Measurements from ENCODE around the gene PLCB4. TPM values are rescaled to one million over a fixed set of nuclear protein-coding genes. Genes with fewer than 3 reads are reported as not detected.

Gene PLCB4
- total and polyA plus RNA-seq, 7 donors, result 0.90 to 6.7 (median 2.1) TPM

DNA sequence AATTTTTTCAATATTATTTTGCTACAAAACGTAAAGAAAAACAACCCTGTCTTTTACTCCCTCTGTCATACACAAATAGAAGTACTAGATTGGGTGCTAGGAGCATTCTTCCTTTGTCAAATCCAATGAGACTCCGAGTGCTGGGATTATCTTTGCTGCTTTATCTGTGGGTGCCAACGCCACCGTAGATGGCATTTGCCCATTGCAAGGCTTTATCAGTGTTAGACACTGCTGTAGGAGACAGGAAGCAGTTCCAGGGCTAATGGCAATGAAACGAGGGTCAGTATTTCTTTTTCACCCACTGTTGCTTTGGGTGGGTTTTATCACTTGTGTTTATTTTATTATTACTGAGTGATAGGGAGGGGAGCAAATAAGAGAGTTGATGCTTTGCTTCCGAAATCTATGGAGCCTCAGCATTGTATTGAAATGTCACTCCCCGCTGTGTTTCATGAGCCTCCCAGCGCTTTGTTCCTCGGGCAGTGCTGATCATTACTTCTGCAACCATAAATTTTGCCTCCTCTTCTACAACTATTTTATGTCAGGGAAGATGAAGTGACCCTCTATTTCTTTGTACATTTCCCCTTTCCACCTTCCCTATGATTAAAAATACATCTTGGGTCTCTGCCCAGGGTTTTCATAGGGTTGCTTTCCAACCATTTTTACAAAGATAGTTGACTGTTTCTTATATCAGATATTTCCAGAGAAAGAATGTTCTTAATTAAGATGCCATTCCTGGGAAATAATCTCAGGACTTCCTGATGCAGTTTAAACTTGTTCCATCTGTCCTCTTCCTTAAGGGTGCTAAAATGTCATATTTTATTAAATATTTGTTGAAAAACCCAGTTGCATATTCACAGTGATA, 358.8 kb downstream of the PLCB4 start:
- WGBS, 3 donors, result 81 to 86% (median 86%) methylated on average over 9 of the region's 9 CpGs
- TF ChIP-seq, protein P1, sequence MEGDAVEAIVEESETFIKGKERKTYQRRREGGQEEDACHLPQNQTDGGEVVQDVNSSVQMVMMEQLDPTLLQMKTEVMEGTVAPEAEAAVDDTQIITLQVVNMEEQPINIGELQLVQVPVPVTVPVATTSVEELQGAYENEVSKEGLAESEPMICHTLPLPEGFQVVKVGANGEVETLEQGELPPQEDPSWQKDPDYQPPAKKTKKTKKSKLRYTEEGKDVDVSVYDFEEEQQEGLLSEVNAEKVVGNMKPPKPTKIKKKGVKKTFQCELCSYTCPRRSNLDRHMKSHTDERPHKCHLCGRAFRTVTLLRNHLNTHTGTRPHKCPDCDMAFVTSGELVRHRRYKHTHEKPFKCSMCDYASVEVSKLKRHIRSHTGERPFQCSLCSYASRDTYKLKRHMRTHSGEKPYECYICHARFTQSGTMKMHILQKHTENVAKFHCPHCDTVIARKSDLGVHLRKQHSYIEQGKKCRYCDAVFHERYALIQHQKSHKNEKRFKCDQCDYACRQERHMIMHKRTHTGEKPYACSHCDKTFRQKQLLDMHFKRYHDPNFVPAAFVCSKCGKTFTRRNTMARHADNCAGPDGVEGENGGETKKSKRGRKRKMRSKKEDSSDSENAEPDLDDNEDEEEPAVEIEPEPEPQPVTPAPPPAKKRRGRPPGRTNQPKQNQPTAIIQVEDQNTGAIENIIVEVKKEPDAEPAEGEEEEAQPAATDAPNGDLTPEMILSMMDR (IDR thresholded peaks at IDR 0.05), result no peak
- ATAC-seq (no peak), DNase-seq (no peak)
- H3K27me3 ChIP-seq (ENCODE audit: insufficient read depth in 3 of 3, low read length in 2 of 3), result no peaks in the 10 kb centered on the region
- peaks cover 0 to 18% of the 10 kb centered on the region in 2 donors for H3K36me3 ChIP-seq (ENCODE audit: insufficient read depth in 1 of 2, low read depth in 1 of 2)
- no peaks in the 10 kb centered on the region for H3K4me1 ChIP-seq
- H3K9me3 ChIP-seq, result no peaks in the 10 kb centered on the region
- H3K4me3 ChIP-seq, result no peak overlapping the region
- no peak overlapping the region for H3K27ac ChIP-seq
- intact Hi-C loops (cut with DNase I), result no loop called here

DNA sequence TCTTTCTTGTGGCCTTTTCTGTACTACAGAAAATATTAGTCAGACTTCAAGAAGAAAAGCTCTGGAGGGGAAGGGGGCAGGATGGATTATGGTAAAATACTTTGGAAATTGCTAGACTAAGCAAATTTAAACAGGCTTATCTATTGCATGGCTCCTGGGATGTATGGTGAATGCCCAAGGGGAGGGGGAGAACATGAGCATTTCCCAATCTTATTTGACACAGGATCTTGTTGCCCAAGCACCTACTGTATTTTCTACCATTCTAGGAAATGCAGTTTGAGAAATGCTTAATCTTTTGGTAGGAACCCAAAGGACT, 359.4 kb downstream of the PLCB4 start:
- Histone ChIP-seq H3K4me1 (no peaks in the 10 kb centered on the region), H3K4me3 (no peak overlapping the region), H3K27ac (no peak overlapping the region), H3K27me3 (ENCODE audit: insufficient read depth in 3 of 3, low read length in 2 of 3) (no peaks in the 10 kb centered on the region), H3K9me3 (no peaks in the 10 kb centered on the region), H3K36me3 (ENCODE audit: insufficient read depth in 1 of 2, low read depth in 1 of 2) (peaks cover 0 to 18% of the 10 kb centered on the region in 2 donors)
- TF ChIP-seq, protein P1 (IDR thresholded peaks at IDR 0.05), result no peak
- no peak for ATAC-seq
- intact Hi-C loops (cut with DNase I), result no loop called here
- no peak for DNase-seq

DNA sequence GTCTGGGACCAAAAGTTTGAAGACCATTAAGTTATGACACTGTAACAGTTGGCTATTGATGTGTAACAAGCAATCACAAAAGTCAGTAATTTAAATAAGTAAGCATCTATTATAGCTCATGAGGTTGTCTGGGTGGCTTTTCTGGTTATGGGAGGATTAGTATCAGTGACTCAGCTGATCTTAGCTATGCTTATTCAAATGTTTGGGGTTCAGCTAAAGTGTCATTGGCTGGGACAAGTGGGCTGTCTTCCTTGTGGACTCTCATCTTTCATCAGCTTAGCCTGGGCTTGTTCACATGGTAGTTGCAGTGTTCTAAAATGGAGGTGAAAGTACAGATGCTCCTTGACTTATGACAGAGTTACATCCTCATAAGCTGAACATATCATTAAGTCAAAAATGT, 370.9 kb downstream of the PLCB4 start:
- no peaks in the 10 kb centered on the region for H3K4me1 ChIP-seq
- intact Hi-C loops (cut with DNase I), result no loop called here
- H3K36me3 ChIP-seq (ENCODE audit: insufficient read depth in 1 of 2, low read depth in 1 of 2), result peaks cover 0 to 33% of the 10 kb centered on the region in 2 donors
- DNase-seq (no peak), ATAC-seq (no peak)
- no peaks in the 10 kb centered on the region for H3K9me3 ChIP-seq
- TF ChIP-seq, protein P1 (IDR thresholded peaks at IDR 0.05), result no peak
- no peaks in the 10 kb centered on the region for H3K27me3 ChIP-seq (ENCODE audit: insufficient read depth in 3 of 3, low read length in 2 of 3)
- H3K27ac ChIP-seq, result no peak overlapping the region
- no peak overlapping the region for H3K4me3 ChIP-seq

DNA sequence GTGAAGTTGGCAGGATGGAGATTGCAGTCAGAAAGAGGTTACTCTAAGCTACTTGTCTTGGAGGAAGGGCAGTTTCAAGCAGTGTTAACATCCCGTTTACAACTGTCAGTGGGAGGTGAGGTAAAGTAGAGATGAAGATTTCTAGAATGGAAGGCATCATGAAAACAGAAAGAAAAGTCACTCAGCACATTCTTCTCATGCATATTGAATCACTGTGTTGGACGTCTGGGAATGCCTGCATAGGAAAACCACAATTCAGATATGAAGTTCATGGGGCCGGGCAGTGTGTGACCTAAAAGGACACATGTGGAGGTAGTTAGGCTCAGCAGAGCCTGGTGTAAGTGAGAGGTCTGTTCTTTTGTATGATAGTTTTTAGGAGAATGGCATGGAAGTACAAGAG, 372.0 kb downstream of the PLCB4 start:
- no peak overlapping the region for H3K4me3 ChIP-seq
- DNase-seq (no peak), ATAC-seq (no peak)
- H3K27ac ChIP-seq, result no peak overlapping the region
- H3K36me3 ChIP-seq (ENCODE audit: insufficient read depth in 1 of 2, low read depth in 1 of 2), result peaks cover 0 to 39% of the 10 kb centered on the region in 2 donors
- H3K27me3 ChIP-seq (ENCODE audit: insufficient read depth in 3 of 3, low read length in 2 of 3), result no peaks in the 10 kb centered on the region
- intact Hi-C loops (cut with DNase I), result no loop called here
- no peaks in the 10 kb centered on the region for H3K4me1 ChIP-seq
- TF ChIP-seq, protein P1 (IDR thresholded peaks at IDR 0.05), result no peak
- 69 to 78% (median 71%) methylated on average over 3 of the region's 3 CpGs for WGBS, 3 donors
- H3K9me3 ChIP-seq, result no peaks in the 10 kb centered on the region

DNA sequence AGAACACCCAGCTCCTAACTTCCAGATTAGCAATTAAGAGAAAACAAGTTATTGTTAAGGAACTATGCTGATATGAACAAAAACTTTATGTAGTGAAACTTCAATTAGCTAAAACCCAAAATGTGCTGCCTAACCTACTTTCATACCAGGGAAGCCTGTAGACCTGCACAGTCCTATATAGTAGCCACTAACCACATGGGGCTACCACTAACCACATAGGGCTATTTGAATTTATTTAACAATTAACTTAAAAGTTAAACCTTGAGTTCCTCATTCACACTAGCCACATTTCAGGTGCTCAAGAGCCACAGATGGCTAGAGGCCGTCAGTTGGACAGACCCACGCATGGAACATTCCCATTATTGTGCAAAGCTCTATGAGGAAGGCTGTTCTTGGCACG, 373.1 kb downstream of the PLCB4 start:
- DNase-seq (no peak), ATAC-seq (no peak)
- no peaks in the 10 kb centered on the region for H3K27me3 ChIP-seq (ENCODE audit: insufficient read depth in 3 of 3, low read length in 2 of 3)
- no peak overlapping the region for H3K27ac ChIP-seq
- H3K36me3 ChIP-seq (ENCODE audit: insufficient read depth in 1 of 2, low read depth in 1 of 2), result peaks cover 0 to 39% of the 10 kb centered on the region in 2 donors
- intact Hi-C loops (cut with DNase I), result no loop called here
- 88 to 94% (median 91%) methylated on average over 3 of the region's 3 CpGs for WGBS, 3 donors
- no peaks in the 10 kb centered on the region for H3K4me1 ChIP-seq
- no peak overlapping the region for H3K4me3 ChIP-seq
- no peaks in the 10 kb centered on the region for H3K9me3 ChIP-seq
- TF ChIP-seq, protein P1 (IDR thresholded peaks at IDR 0.05), result no peak

Measured in psoas muscle (tissue), 8 donors.